NCI-H2196 treated with DMSO at 0.1 percent for 48 hours (cell line): Measurements from ENCODE around the gene RBFA.
"Not testable (repeated sequence)": the region's sequence is repeated elsewhere in the genome, so short reads cannot be mapped to it uniquely, and the experiment has no call there.

Experiments
- DNase-seq: peaks from one replicate; lab custom pipeline; 2025; ENCODE audit not compliant: unreplicated experiment; lab: John Stamatoyannopoulos, UW

RBFA gene

GRCh38 chr18:80027719-80028118, 6.5 kb upstream of the RBFA start:
- not testable (repeated sequence) for DNase-seq

- no peak for DNase-seq
These were observed 4.5 kb upstream of the RBFA start for GRCh38 chr18:80029690-80030089.

GRCh38 chr18:80033181-80034067, 810 bp upstream of the RBFA start:
- no peak for DNase-seq

GRCh38 chr18:80034852-80035406, 695 bp downstream of the RBFA start:
- no peak for DNase-seq

GRCh38 chr18:80035997-80036396, 1.8 kb downstream of the RBFA start:
- no peak for DNase-seq

- no peak for DNase-seq
These were observed 3.1 kb downstream of the RBFA start for GRCh38 chr18:80037300-80037699.

- no peak for DNase-seq
These were observed 3.8 kb downstream of the RBFA start for GRCh38 chr18:80037869-80038630.

GRCh38 chr18:80040515-80040914, 6.3 kb downstream of the RBFA start:
- no peak for DNase-seq

GRCh38 chr18:80041424-80041823, 7.2 kb downstream of the RBFA start:
- DNase-seq, result no peak

GRCh38 chr18:80042785-80043184, 8.6 kb downstream of the RBFA start:
- DNase-seq, result no peak

- no peak for DNase-seq
These were observed 9.8 kb downstream of the RBFA start for GRCh38 chr18:80044072-80044471.

GRCh38 chr18:80046011-80046410, 11.8 kb downstream of the RBFA start:
- DNase-seq, result no peak

GRCh38 chr18:80046431-80046830, 12.2 kb downstream of the RBFA start:
- no peak for DNase-seq

- DNase-seq, result no peak
These were observed 12.8 kb downstream of the RBFA start for GRCh38 chr18:80046961-80047541.

- DNase-seq, result no peak
These were observed 16.6 kb downstream of the RBFA start for GRCh38 chr18:80050797-80051196.

GRCh38 chr18:80056095-80056494, 21.9 kb downstream of the RBFA start:
- DNase-seq, result no peak

- no peak for DNase-seq
These were observed 25.7 kb downstream of the RBFA start for GRCh38 chr18:80059945-80060344.

- DNase-seq, result no peak
These were observed 31.5 kb downstream of the RBFA start for GRCh38 chr18:80065705-80066104.

GRCh38 chr18:80067321-80067720, 33.1 kb downstream of the RBFA start:
- DNase-seq, result no peak

GRCh38 chr18:80067897-80068296, 33.7 kb downstream of the RBFA start:
- no peak for DNase-seq

GRCh38 chr18:80068571-80069272, 34.5 kb downstream of the RBFA start:
- DNase-seq, result no peak
